ENCODE data around the gene ACADVL.

The ACADVL gene

DNA sequence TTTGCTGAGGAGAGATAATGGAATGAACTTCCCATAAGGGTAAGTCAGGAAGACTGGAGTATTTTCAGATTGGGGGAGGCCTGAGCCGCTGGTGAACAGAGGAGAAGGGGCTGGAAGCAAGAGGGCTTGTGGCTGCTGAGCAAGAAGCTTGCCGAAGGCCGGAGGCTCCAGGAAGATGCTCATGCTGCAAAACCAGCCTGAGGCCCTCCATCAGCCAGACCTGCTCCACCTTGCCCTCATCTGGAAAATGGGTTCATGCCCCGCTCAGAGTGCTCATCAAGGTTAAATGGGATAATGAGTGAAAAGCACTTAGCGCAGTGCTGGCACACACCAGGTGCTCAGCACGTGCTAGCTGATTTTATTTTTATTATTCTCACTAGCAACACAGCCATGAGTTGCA is 35.1 kb upstream of the ACADVL start:
- no peak for DNase-seq (ENCODE audit: low read depth in 1 of 2, low spot score in 1 of 2)
- H3K27ac ChIP-seq (replicated peaks): no peak overlapping the region
- H3K4me3 ChIP-seq (replicated peaks; ENCODE audit: insufficient read depth, low read length): no peak overlapping the region
- TF ChIP-seq SPI1 (IDR thresholded peaks at IDR 0.05; ENCODE audit: borderline replicate concordance, low read depth): no peak
- no peak for TF ChIP-seq POLR2AphosphoS5 (IDR thresholded peaks at IDR 0.05; ENCODE audit: low read depth)
- no peaks in the 10 kb centered on the region for H3K27me3 ChIP-seq (ENCODE audit: insufficient read depth, poor library complexity, severe bottlenecking)

DNA sequence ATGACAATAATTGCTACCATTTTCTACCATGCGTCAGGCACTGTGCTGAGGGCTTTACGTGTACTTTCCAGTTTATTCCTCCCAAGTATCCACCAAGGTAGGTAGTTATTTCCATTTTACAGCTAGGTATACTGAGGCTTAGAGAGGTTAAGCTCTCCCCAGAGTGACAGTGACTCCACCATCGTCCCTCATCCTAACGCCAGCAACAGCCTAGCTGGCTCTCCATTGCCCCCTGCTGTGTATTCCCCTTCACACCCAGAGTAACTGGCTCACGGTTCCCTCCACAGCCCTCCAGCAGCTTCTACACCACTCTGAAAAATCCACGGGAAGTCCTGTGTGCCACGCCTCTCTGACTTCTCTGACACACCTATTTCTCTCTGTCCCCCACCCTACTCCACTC is 33.5 kb upstream of the ACADVL start:
- DNase-seq (ENCODE audit: low read depth in 1 of 2, low spot score in 1 of 2): no peak
- TF ChIP-seq, protein P1, sequence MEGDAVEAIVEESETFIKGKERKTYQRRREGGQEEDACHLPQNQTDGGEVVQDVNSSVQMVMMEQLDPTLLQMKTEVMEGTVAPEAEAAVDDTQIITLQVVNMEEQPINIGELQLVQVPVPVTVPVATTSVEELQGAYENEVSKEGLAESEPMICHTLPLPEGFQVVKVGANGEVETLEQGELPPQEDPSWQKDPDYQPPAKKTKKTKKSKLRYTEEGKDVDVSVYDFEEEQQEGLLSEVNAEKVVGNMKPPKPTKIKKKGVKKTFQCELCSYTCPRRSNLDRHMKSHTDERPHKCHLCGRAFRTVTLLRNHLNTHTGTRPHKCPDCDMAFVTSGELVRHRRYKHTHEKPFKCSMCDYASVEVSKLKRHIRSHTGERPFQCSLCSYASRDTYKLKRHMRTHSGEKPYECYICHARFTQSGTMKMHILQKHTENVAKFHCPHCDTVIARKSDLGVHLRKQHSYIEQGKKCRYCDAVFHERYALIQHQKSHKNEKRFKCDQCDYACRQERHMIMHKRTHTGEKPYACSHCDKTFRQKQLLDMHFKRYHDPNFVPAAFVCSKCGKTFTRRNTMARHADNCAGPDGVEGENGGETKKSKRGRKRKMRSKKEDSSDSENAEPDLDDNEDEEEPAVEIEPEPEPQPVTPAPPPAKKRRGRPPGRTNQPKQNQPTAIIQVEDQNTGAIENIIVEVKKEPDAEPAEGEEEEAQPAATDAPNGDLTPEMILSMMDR (IDR thresholded peaks at IDR 0.05; ENCODE audit: insufficient read depth, low read length): no peak
- no peak for TF ChIP-seq POLR2AphosphoS5 (IDR thresholded peaks at IDR 0.05; ENCODE audit: low read depth)
- TF ChIP-seq, protein P2, sequence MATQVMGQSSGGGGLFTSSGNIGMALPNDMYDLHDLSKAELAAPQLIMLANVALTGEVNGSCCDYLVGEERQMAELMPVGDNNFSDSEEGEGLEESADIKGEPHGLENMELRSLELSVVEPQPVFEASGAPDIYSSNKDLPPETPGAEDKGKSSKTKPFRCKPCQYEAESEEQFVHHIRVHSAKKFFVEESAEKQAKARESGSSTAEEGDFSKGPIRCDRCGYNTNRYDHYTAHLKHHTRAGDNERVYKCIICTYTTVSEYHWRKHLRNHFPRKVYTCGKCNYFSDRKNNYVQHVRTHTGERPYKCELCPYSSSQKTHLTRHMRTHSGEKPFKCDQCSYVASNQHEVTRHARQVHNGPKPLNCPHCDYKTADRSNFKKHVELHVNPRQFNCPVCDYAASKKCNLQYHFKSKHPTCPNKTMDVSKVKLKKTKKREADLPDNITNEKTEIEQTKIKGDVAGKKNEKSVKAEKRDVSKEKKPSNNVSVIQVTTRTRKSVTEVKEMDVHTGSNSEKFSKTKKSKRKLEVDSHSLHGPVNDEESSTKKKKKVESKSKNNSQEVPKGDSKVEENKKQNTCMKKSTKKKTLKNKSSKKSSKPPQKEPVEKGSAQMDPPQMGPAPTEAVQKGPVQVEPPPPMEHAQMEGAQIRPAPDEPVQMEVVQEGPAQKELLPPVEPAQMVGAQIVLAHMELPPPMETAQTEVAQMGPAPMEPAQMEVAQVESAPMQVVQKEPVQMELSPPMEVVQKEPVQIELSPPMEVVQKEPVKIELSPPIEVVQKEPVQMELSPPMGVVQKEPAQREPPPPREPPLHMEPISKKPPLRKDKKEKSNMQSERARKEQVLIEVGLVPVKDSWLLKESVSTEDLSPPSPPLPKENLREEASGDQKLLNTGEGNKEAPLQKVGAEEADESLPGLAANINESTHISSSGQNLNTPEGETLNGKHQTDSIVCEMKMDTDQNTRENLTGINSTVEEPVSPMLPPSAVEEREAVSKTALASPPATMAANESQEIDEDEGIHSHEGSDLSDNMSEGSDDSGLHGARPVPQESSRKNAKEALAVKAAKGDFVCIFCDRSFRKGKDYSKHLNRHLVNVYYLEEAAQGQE (IDR thresholded peaks at IDR 0.05; ENCODE audit: insufficient replicate concordance, low read depth): no peak
- no peak for TF ChIP-seq GABPA (IDR thresholded peaks at IDR 0.05; ENCODE audit: low read depth)
- no peak for TF ChIP-seq SPI1 (IDR thresholded peaks at IDR 0.05; ENCODE audit: borderline replicate concordance, low read depth)
- Histone ChIP-seq H3K4me3 (replicated peaks; ENCODE audit: insufficient read depth, low read length) (no peak overlapping the region), H3K27me3 (ENCODE audit: insufficient read depth, poor library complexity, severe bottlenecking) (no peaks in the 10 kb centered on the region), H3K27ac (replicated peaks) (no peak overlapping the region)

DNA sequence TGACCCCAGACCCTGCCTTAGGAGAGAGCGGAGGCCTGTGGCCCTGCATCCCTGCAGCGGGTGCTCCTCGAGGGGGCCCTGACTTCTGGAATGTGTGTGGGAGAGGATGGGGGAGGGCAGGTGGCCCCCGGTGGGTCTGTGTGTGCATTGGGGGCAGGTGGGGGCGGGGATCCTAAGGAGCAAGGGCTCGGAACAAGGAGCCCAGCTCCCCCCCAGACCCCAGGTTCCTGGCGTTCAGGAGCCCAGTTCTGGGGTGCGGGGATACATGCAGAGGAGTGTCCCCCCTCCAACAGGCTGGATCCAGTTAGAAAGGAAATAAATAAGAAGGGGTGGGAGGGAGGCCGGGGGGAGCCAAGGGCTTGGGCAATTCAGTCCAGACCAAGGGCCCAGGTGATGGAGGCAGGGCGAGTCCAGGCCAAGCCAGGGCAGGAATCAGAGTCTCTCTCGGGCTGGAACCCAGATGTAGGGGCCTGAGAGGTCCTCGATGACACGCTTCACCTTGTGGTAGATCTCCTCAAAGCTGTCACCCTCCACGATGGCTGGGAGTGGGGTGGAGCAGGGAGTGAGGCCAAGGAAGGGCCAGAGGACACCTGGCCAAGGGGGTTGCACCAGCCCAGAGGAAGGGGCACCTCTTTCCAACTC is 29.3 kb upstream of the ACADVL start:
- H3K27ac ChIP-seq (replicated peaks): no peak overlapping the region

DNA sequence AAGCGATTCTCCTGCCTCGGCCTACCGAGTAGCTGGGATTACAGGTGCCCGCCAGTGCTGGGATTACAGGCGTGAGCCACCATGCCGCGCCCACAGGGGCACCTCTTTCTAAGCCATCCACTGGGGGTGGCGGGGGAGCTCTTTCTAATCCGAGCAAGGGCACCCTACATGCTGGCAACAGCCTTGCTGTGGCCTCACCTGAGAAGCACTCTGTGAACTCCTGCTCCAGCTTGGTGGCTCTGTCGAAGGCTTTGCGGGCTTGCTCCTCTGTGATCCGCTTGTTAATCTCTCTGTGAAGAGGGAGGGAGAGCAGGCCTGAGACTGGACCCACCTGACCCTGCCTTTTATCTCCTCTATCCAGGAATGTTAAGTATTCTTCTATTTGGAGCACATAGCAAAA is 28.7 kb upstream of the ACADVL start:
- no peak overlapping the region for H3K4me3 ChIP-seq (replicated peaks; ENCODE audit: insufficient read depth, low read length)
- H3K27ac ChIP-seq (replicated peaks): no peak overlapping the region
- no peak for DNase-seq (ENCODE audit: low read depth in 1 of 2, low spot score in 1 of 2)
- TF ChIP-seq GABPA (IDR thresholded peaks at IDR 0.05; ENCODE audit: low read depth): no peak
- TF ChIP-seq SPI1 (IDR thresholded peaks at IDR 0.05; ENCODE audit: borderline replicate concordance, low read depth): no peak
- no peak for TF ChIP-seq POLR2AphosphoS5 (IDR thresholded peaks at IDR 0.05; ENCODE audit: low read depth)
- TF ChIP-seq, protein P1 (IDR thresholded peaks at IDR 0.05; ENCODE audit: insufficient read depth, low read length): no peak
- TF ChIP-seq, protein P2 (IDR thresholded peaks at IDR 0.05; ENCODE audit: insufficient replicate concordance, low read depth): no peak
- H3K27me3 ChIP-seq (ENCODE audit: insufficient read depth, poor library complexity, severe bottlenecking): no peaks in the 10 kb centered on the region

More for the DNA sequence above, 29.3 kb upstream of the ACADVL start:
- TF ChIP-seq POLR2AphosphoS5 (IDR thresholded peaks at IDR 0.05; ENCODE audit: low read depth): no peak
- TF ChIP-seq, protein P2 (IDR thresholded peaks at IDR 0.05; ENCODE audit: insufficient replicate concordance, low read depth): no peak
- TF ChIP-seq, protein P1 (IDR thresholded peaks at IDR 0.05; ENCODE audit: insufficient read depth, low read length): no peak
- TF ChIP-seq SPI1 (IDR thresholded peaks at IDR 0.05; ENCODE audit: borderline replicate concordance, low read depth): no peak
- TF ChIP-seq GABPA (IDR thresholded peaks at IDR 0.05; ENCODE audit: low read depth): no peak
- no peak for DNase-seq (ENCODE audit: low read depth in 1 of 2, low spot score in 1 of 2)
- no peak overlapping the region for H3K4me3 ChIP-seq (replicated peaks; ENCODE audit: insufficient read depth, low read length)
- no peaks in the 10 kb centered on the region for H3K27me3 ChIP-seq (ENCODE audit: insufficient read depth, poor library complexity, severe bottlenecking)

All from HL-60 (cell line).